Natural killer cell (primary cell): ENCODE results near the gene GABRB1. TPM values are rescaled to one million over a fixed set of nuclear protein-coding genes. Genes with fewer than 3 reads are reported as not detected.

Source experiments
- ATAC-seq, 3 donors: fragments of 150-1000 bp in 2 of 3; fragments of 200-7000 bp in 1 of 3; cut with Tn5 transposase; 1 replicate in 1 of 3; 2 replicates in 2 of 3; pipeline ENCODE4 v1.10.0; 2021; ENCODE audit warnings: mild to moderate bottlenecking in 2 of 3, moderate library complexity in 2 of 3
- DNase-seq, 2 donors: peaks; one replicate each; pipeline versions ENCODE4 v3.0.0 to v3.0.0-alpha.2; 2013 to 2021; ENCODE audit warnings: mixed read lengths in 1 of 2
- H3K27ac ChIP-seq: one replicate; pipeline ENCODE4 v1.5.1; 2013; ENCODE audit warnings: mild to moderate bottlenecking, low read length
- H3K27me3 ChIP-seq: one replicate; pipeline ENCODE4 v1.6.1; 2013; ENCODE audit warnings: low read length; ENCODE audit not compliant: control insufficient read depth, insufficient read depth
- H3K36me3 ChIP-seq: one replicate; pipeline ENCODE4 v1.6.1; 2013; ENCODE audit warnings: low read length; ENCODE audit not compliant: control insufficient read depth, insufficient read depth
- H3K4me1 ChIP-seq: one replicate; pipeline ENCODE4 v1.6.1; 2013; ENCODE audit warnings: low read length; ENCODE audit not compliant: control insufficient read depth, insufficient read depth
- H3K4me3 ChIP-seq: one replicate; pipeline ENCODE4 v1.5.1; 2013; ENCODE audit warnings: low read length
- H3K9me3 ChIP-seq: one replicate; pipeline ENCODE4 v1.6.1; 2013; ENCODE audit warnings: low read length; ENCODE audit not compliant: control insufficient read depth, insufficient read depth
- H3K27ac Mint-ChIP-seq, 2 donors: one replicate each; pipeline ENCODE4 v1.8.0; 2022; ENCODE audit warnings: mild to moderate bottlenecking in 2 of 2, mixed read lengths in 2 of 2, moderate library complexity in 1 of 2
- H3K27me3 Mint-ChIP-seq, 2 donors: one replicate each; pipeline ENCODE4 v1.8.0; 2022; ENCODE audit warnings: low read depth in 2 of 2, mixed read lengths in 2 of 2
- H3K36me3 Mint-ChIP-seq: one replicate; pipeline ENCODE4 v1.8.0; 2022; ENCODE audit warnings: mixed read lengths
- H3K4me1 Mint-ChIP-seq, 2 donors: one replicate each; pipeline ENCODE4 v1.8.0; 2022; ENCODE audit warnings: mixed read lengths in 2 of 2
- H3K4me3 Mint-ChIP-seq: one replicate; pipeline ENCODE4 v1.8.0; 2022; ENCODE audit warnings: mild to moderate bottlenecking, moderate library complexity, mixed read lengths
- H3K9me3 Mint-ChIP-seq, 2 donors: one replicate each; pipeline ENCODE4 v1.8.0; 2022; ENCODE audit warnings: mixed read lengths in 2 of 2
- CTCF ChIP-seq: fragments of 200-600 bp; IDR thresholded peaks from one replicate; pipeline ENCODE4 v1.8.0; 2022; ENCODE audit warnings: antibody characterized with exemption
- WGBS: methylation state at CpG from one replicate; pipeline ENCODE4 v1.1.7; 2013; ENCODE audit warnings: missing lambda C conversion rate; ENCODE audit not compliant: insufficient coverage; 5-methylcytosine and 5-hydroxymethylcytosine counted together
- intact Hi-C: fragments of 100-400 bp; cut with micrococcal nuclease; formaldehyde crosslinking; loops from one replicate; pipeline ENCODE4 v1.14.2; 2022
- total RNA-seq, 4 donors: library from RNA; stranded (reverse); fragments of 120-200 nt in 1 of 4; gene quantifications; one replicate each; pipeline versions ENCODE4 v1.2.3 to v1.2.4, GENCODE V29; 2013 to 2022

The GABRB1 gene
- total RNA-seq, 3 donors from 2014 or later (not counting 1 experiment from before 2014, with no cell fraction given): not detected

- Histone ChIP-seq H3K27ac (no peak overlapping the region), H3K36me3 (no peaks in the 10 kb centered on the region), H3K9me3 (no peaks in the 10 kb centered on the region), H3K4me1 (no peaks in the 10 kb centered on the region), H3K4me3 (no peak overlapping the region), H3K27me3 (no peaks in the 10 kb centered on the region)
- H3K27ac Mint-ChIP-seq: no peak overlapping the region
- no peaks in the 10 kb centered on the region for H3K4me1 Mint-ChIP-seq
- whole genome bisulfite sequencing: 68% methylated on average over 2 of the region's 2 CpGs
- DNase-seq (no peak), ATAC-seq (no peak)
- intact Hi-C loops: no loop called here
- H3K4me3 Mint-ChIP-seq: no peak overlapping the region
- no peaks in the 10 kb centered on the region for H3K9me3 Mint-ChIP-seq
- H3K27me3 Mint-ChIP-seq: peaks cover 8 to 21% of the 10 kb centered on the region in 2 donors
- no peaks in the 10 kb centered on the region for H3K36me3 Mint-ChIP-seq
- TF ChIP-seq CTCF: no peak
Observed at GRCh38 chr4:47418147-47418546, 386.8 kb downstream of the GABRB1 start.

- Histone ChIP-seq H3K4me1 (no peaks in the 10 kb centered on the region), H3K27ac (no peak overlapping the region), H3K9me3 (no peaks in the 10 kb centered on the region), H3K36me3 (no peaks in the 10 kb centered on the region), H3K27me3 (no peaks in the 10 kb centered on the region), H3K4me3 (no peak overlapping the region)
- intact Hi-C loops: no loop called here
- peaks cover 8 to 21% of the 10 kb centered on the region in 2 donors for H3K27me3 Mint-ChIP-seq
- H3K4me3 Mint-ChIP-seq: no peak overlapping the region
- 80% methylated on average over 2 of the region's 2 CpGs for WGBS
- TF ChIP-seq CTCF: no peak
- H3K27ac Mint-ChIP-seq: no peak overlapping the region
- no peaks in the 10 kb centered on the region for H3K4me1 Mint-ChIP-seq
- H3K36me3 Mint-ChIP-seq: no peaks in the 10 kb centered on the region
- ATAC-seq (no peak), DNase-seq (no peak)
- H3K9me3 Mint-ChIP-seq: no peaks in the 10 kb centered on the region
Observed at GRCh38 chr4:47419296-47419695, 387.9 kb downstream of the GABRB1 start.

GRCh38 chr4:47425628-47426027, 394.3 kb downstream of the GABRB1 start:
- H3K9me3 Mint-ChIP-seq: no peaks in the 10 kb centered on the region
- no peak overlapping the region for H3K4me3 Mint-ChIP-seq
- peaks cover 12 to 14% of the 10 kb centered on the region in 2 donors for H3K27me3 Mint-ChIP-seq
- DNase-seq (no peak), ATAC-seq (no peak)
- Histone ChIP-seq H3K27me3 (no peaks in the 10 kb centered on the region), H3K36me3 (no peaks in the 10 kb centered on the region), H3K4me1 (no peaks in the 10 kb centered on the region), H3K4me3 (no peak overlapping the region), H3K27ac (no peak overlapping the region), H3K9me3 (no peaks in the 10 kb centered on the region)
- no peaks in the 10 kb centered on the region for H3K36me3 Mint-ChIP-seq
- 97% methylated on average over 25 of the region's 25 CpGs for WGBS
- no peaks in the 10 kb centered on the region for H3K4me1 Mint-ChIP-seq
- no peak overlapping the region for H3K27ac Mint-ChIP-seq
- intact Hi-C loops: no loop called here
- TF ChIP-seq CTCF: no peak

- no peak overlapping the region for H3K27ac ChIP-seq
- Mint-ChIP-seq H3K9me3 (no peaks in the 10 kb centered on the region), H3K4me3 (no peak overlapping the region), H3K36me3 (no peaks in the 10 kb centered on the region), H3K27me3 (peaks cover 0 to 7% of the 10 kb centered on the region in 2 donors), H3K27ac (no peak overlapping the region), H3K4me1 (no peaks in the 10 kb centered on the region)
- 81% methylated on average over 2 of the region's 2 CpGs for WGBS
- no peak for ATAC-seq
- DNase-seq: no peak
- H3K27me3 ChIP-seq: no peaks in the 10 kb centered on the region
- H3K36me3 ChIP-seq: no peaks in the 10 kb centered on the region
- no peak overlapping the region for H3K4me3 ChIP-seq
- no peaks in the 10 kb centered on the region for H3K4me1 ChIP-seq
- no peak for TF ChIP-seq CTCF
- no peaks in the 10 kb centered on the region for H3K9me3 ChIP-seq
- intact Hi-C loops: no loop called here
Observed at GRCh38 chr4:47427935-47428334, 396.6 kb downstream of the GABRB1 start.
